Suprapubic skin (tissue), 4 donors: ENCODE results near the gene SHPK. TPM values are rescaled to one million over a fixed set of nuclear protein-coding genes. Genes with fewer than 3 reads are reported as not detected.

Experiments used
- DNase-seq, 2 donors: peaks; one replicate each; pipeline ENCODE4 v3.0.0-alpha.2; 2019; ENCODE audit warnings: low spot score in 2 of 2
- H3K27ac ChIP-seq: fragments of 200-600 bp; sonication (generic); one replicate; pipeline ENCODE4 v1.5.1; 2019
- H3K27me3 ChIP-seq: fragments of 200-600 bp; sonication (generic); one replicate; pipeline ENCODE4 v1.5.1; 2019
- H3K36me3 ChIP-seq: fragments of 200-600 bp; sonication (generic); one replicate; pipeline ENCODE4 v1.5.1; 2019
- H3K4me1 ChIP-seq: fragments of 200-600 bp; sonication (generic); one replicate; pipeline ENCODE4 v1.5.1; 2019
- H3K4me3 ChIP-seq: fragments of 200-600 bp; sonication (generic); one replicate; pipeline ENCODE4 v1.5.1; 2019; ENCODE audit warnings: mild to moderate bottlenecking
- H3K9me3 ChIP-seq: fragments of 200-600 bp; sonication (generic); one replicate; pipeline ENCODE4 v1.5.1; 2019
- EP300 ChIP-seq: sonication (generic); formaldehyde crosslinking; IDR thresholded peaks from one replicate; pipeline ENCODE4 v1.6.1; 2017; ENCODE audit warnings: antibody characterized with exemption
- POLR2A ChIP-seq, 2 donors: fragments of 450-650 bp; IDR thresholded peaks; one replicate each; pipeline ENCODE4 v1.6.1; 2017; ENCODE audit warnings: antibody characterized with exemption in 2 of 2, mild to moderate bottlenecking in 2 of 2, moderate library complexity in 2 of 2
- POLR2AphosphoS5 ChIP-seq, 3 donors: sonication (generic); formaldehyde crosslinking; IDR thresholded peaks; one replicate each; pipeline ENCODE4 v1.6.1; 2017; ENCODE audit warnings: antibody characterized with exemption in 3 of 3
- WGBS: methylation state at CpG from one replicate; pipeline ENCODE4 v1.1.5; 2018; 5-methylcytosine and 5-hydroxymethylcytosine counted together
- total RNA-seq, 4 donors: library from RNA; depleted of rRNA; stranded (reverse); fragments of >200 nt; gene quantifications; one replicate each; pipeline ENCODE4 v1.1.0, GENCODE V29; 2016
- TF ChIP-seq, protein P1 (sequence below), 2 donors: fragments of 200-600 bp in 1 of 2; fragments of 450-650 bp in 1 of 2; sonication (generic) in 1 of 2; IDR thresholded peaks; one replicate each; pipeline ENCODE4 v1.5.1; 2016 to 2019; ENCODE audit warnings: antibody characterized with exemption in 2 of 2, mild to moderate bottlenecking in 1 of 2, moderate library complexity in 1 of 2

The SHPK gene
- total RNA-seq, 4 donors from 2014 or later = 19.0 to 21.9 (median 20.4) TPM

GRCh38 chr17:3592216-3592860, 43.7 kb downstream of the SHPK start:
- Histone ChIP-seq H3K4me3 (no peak overlapping the region), H3K9me3 (no peaks in the 10 kb centered on the region), H3K36me3 (peaks cover 43% of the 10 kb centered on the region)

GRCh38 chr17:3590768-3591167, 45.3 kb downstream of the SHPK start:
- Histone ChIP-seq H3K4me1 (no peaks in the 10 kb centered on the region), H3K36me3 (peaks cover 59% of the 10 kb centered on the region), H3K9me3 (no peaks in the 10 kb centered on the region), H3K27ac (no peak overlapping the region), H3K27me3 (no peaks in the 10 kb centered on the region), H3K4me3 (no peak overlapping the region)
- DNase-seq = no peak
- WGBS = 91% methylated on average over 15 of the region's 15 CpGs
- no peak for TF ChIP-seq EP300
- TF ChIP-seq, protein P1, sequence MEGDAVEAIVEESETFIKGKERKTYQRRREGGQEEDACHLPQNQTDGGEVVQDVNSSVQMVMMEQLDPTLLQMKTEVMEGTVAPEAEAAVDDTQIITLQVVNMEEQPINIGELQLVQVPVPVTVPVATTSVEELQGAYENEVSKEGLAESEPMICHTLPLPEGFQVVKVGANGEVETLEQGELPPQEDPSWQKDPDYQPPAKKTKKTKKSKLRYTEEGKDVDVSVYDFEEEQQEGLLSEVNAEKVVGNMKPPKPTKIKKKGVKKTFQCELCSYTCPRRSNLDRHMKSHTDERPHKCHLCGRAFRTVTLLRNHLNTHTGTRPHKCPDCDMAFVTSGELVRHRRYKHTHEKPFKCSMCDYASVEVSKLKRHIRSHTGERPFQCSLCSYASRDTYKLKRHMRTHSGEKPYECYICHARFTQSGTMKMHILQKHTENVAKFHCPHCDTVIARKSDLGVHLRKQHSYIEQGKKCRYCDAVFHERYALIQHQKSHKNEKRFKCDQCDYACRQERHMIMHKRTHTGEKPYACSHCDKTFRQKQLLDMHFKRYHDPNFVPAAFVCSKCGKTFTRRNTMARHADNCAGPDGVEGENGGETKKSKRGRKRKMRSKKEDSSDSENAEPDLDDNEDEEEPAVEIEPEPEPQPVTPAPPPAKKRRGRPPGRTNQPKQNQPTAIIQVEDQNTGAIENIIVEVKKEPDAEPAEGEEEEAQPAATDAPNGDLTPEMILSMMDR (IDR thresholded peaks at IDR 0.05) = no peak
- no peak for TF ChIP-seq POLR2A (IDR thresholded peaks at IDR 0.05)
- TF ChIP-seq POLR2AphosphoS5 (IDR thresholded peaks at IDR 0.05) = no peak

More at GRCh38 chr17:3592216-3592860, 43.7 kb downstream of the SHPK start:
- H3K27ac ChIP-seq = no peak overlapping the region
- TF ChIP-seq POLR2AphosphoS5 (IDR thresholded peaks at IDR 0.05) (no peak), EP300 (no peak), POLR2A (IDR thresholded peaks at IDR 0.05) (no peak)
- TF ChIP-seq, protein P1 (IDR thresholded peaks at IDR 0.05) = no peak
- no peaks in the 10 kb centered on the region for H3K27me3 ChIP-seq
- 82% methylated on average over 7 of the region's 15 CpGs for WGBS
- H3K4me1 ChIP-seq = no peaks in the 10 kb centered on the region
- DNase-seq = no peak

DNA sequence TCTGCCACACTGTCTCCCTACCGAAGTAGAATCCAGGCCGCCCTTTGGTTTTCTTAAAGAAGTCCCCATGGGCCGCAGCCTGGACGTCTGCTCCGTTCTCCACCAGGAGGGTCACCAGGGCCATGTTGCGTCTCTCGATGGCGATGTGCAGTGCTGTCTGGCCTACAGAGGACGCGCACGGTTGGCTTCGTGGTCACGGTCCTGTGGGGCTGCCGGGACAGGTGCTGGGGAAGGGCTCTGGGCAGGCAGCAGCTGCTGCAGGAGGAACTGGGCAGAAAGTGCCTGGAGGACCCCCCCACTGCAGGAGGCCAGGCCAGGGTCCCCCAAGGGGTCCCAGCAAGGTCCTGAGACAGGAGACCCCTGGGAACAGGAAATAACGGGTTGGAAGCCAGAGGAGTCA, 45.8 kb downstream of the SHPK start:
- DNase-seq = no peak
- TF ChIP-seq POLR2AphosphoS5 (IDR thresholded peaks at IDR 0.05) (no peak), POLR2A (IDR thresholded peaks at IDR 0.05) (no peak), EP300 (no peak)
- TF ChIP-seq, protein P1 (IDR thresholded peaks at IDR 0.05) = no peak
- WGBS = 97% methylated on average over 6 of the region's 15 CpGs
- H3K9me3 ChIP-seq = no peaks in the 10 kb centered on the region
- no peaks in the 10 kb centered on the region for H3K27me3 ChIP-seq
- H3K27ac ChIP-seq = no peak overlapping the region
- H3K36me3 ChIP-seq = peaks cover 64% of the 10 kb centered on the region
- no peaks in the 10 kb centered on the region for H3K4me1 ChIP-seq
- no peak overlapping the region for H3K4me3 ChIP-seq

- WGBS = 92% methylated on average over 15 of the region's 22 CpGs
- TF ChIP-seq, protein P1 (IDR thresholded peaks at IDR 0.05) = no peak
- no peak for TF ChIP-seq EP300
- TF ChIP-seq POLR2AphosphoS5 (IDR thresholded peaks at IDR 0.05) = no peak
- TF ChIP-seq POLR2A (IDR thresholded peaks at IDR 0.05) = no peak
- no peak for DNase-seq
- H3K4me1 ChIP-seq = no peaks in the 10 kb centered on the region
- peaks cover 64% of the 10 kb centered on the region for H3K36me3 ChIP-seq
- no peaks in the 10 kb centered on the region for H3K27me3 ChIP-seq
- H3K9me3 ChIP-seq = no peaks in the 10 kb centered on the region
- no peak overlapping the region for H3K4me3 ChIP-seq
- H3K27ac ChIP-seq = no peak overlapping the region
These were observed 46.3 kb downstream of the SHPK start for GRCh38 chr17:3589784-3590183.

GRCh38 chr17:3585826-3586225, 50.2 kb downstream of the SHPK start:
- TF ChIP-seq POLR2AphosphoS5 (IDR thresholded peaks at IDR 0.05) = no peak
- WGBS = 90% methylated on average over 13 of the region's 17 CpGs
- no peak for DNase-seq
- Histone ChIP-seq H3K9me3 (no peaks in the 10 kb centered on the region), H3K27me3 (no peaks in the 10 kb centered on the region), H3K4me1 (no peaks in the 10 kb centered on the region), H3K36me3 (peaks cover 51% of the 10 kb centered on the region), H3K27ac (no peak overlapping the region), H3K4me3 (no peak overlapping the region)

GRCh38 chr17:3583456-3583855, 52.6 kb downstream of the SHPK start:
- no peak overlapping the region for H3K4me3 ChIP-seq
- WGBS = 88% methylated on average over 7 of the region's 9 CpGs
- H3K27ac ChIP-seq = no peak overlapping the region
- no peaks in the 10 kb centered on the region for H3K9me3 ChIP-seq
- no peak for TF ChIP-seq POLR2A (IDR thresholded peaks at IDR 0.05)
- TF ChIP-seq, protein P1 (IDR thresholded peaks at IDR 0.05) = no peak
- DNase-seq = no peak
- H3K36me3 ChIP-seq = peaks cover 51% of the 10 kb centered on the region
- H3K27me3 ChIP-seq = no peaks in the 10 kb centered on the region
- no peaks in the 10 kb centered on the region for H3K4me1 ChIP-seq
